HCT116 (cell line): ENCODE results near the gene TPO. TPM values are rescaled to one million over a fixed set of nuclear protein-coding genes. Genes with fewer than 3 reads are reported as not detected.

Source experiments
- ATAC-seq: fragments of 200-7000 bp; cut with Tn5 transposase; 2 replicates; pipeline ENCODE4 v1.9.1; 2020; ENCODE audit warnings: mild to moderate bottlenecking, moderate library complexity
- BruUV-seq: library from RNA; stranded (reverse); fragments of 400-500 nt; replicated peaks from 2 replicates; lab custom pipeline; 2021; lab: Mats Ljungman, UMichigan
- CTCF ChIA-PET: fragments of 300-600 bp; sonication (Branson Sonifier 250); formaldehyde crosslinking; loops from one replicate; lab custom pipeline; 2021; ENCODE audit warnings: antibody characterized with exemption; lab: Charles Lee
- POLR2A ChIA-PET: fragments of 300-600, 350-600 bp; sonication (Branson Sonifier 250); formaldehyde crosslinking; loops from one replicate; lab custom pipeline; 2021; ENCODE audit warnings: antibody characterized with exemption; lab: Charles Lee
- RAD21 ChIA-PET, 2 experiments: fragments of 300-600 bp; sonication (Branson Sonifier 250); formaldehyde crosslinking; loops; one replicate each; lab custom pipeline; 2023; ENCODE audit warnings: low total read pairs in 2 of 2; ENCODE audit not compliant: uncharacterized antibody in 2 of 2, unreplicated experiment in 2 of 2, low non-redundant PET in 1 of 2; lab: Charles Lee
- DNase-seq: peaks from one replicate; pipeline ENCODE4 v3.0.0-alpha.2; 2010; ENCODE audit warnings: low read depth, low spot score
- H2AFZ ChIP-seq: fragments of 200-600 bp; shearing (Covaris generic), sonication (generic); 2 replicates; pipeline ENCODE4 v1.6.1; 2017; ENCODE audit warnings: low read depth, mixed run types, mixed read lengths, antibody characterized with exemption, low read length; ENCODE audit not compliant: poor library complexity, severe bottlenecking
- H3K27ac ChIP-seq: 2 replicates; pipeline ENCODE4 v1.5.1; 2012; ENCODE audit warnings: low read depth, low read length
- H3K27me3 ChIP-seq: fragments of 200-600 bp; sonication (generic); 2 replicates; pipeline ENCODE4 v1.6.1; 2016; ENCODE audit warnings: mixed run types, low read length, mixed read lengths; ENCODE audit not compliant: insufficient read depth
- H3K36me3 ChIP-seq, 2 experiments: fragments of 200-500 bp in 1 of 2; fragments of 200-600 bp in 1 of 2; sonication (Bioruptor generic) in 1 of 2; sonication (generic) in 1 of 2; 2 replicates each; pipeline versions ENCODE4 v1.5.1 to v1.6.1; 2014 to 2016; ENCODE audit warnings: low read length in 2 of 2, inconsistent platforms in 1 of 2, mixed read lengths in 1 of 2, mixed run types in 1 of 2; ENCODE audit not compliant: insufficient read depth in 2 of 2, control insufficient read depth in 1 of 2
- H3K4me1 ChIP-seq, 2 experiments: fragments of 200-600 bp in 1 of 2; sonication (generic) in 1 of 2; 2 replicates each; pipeline versions ENCODE4 v1.5.1 to v1.6.1; 2012 to 2017; ENCODE audit warnings: low read length in 2 of 2, inconsistent platforms in 1 of 2, mild to moderate bottlenecking in 1 of 2, mixed read lengths in 1 of 2, mixed run types in 1 of 2, moderate library complexity in 1 of 2; ENCODE audit not compliant: insufficient read depth in 2 of 2, control insufficient read depth in 1 of 2
- H3K4me2 ChIP-seq: fragments of 200-600 bp; sonication (generic); 2 replicates; pipeline ENCODE4 v1.6.1; 2017; ENCODE audit warnings: mixed run types, low read length, mixed read lengths
- H3K4me3 ChIP-seq, 2 experiments: fragments of 200-600 bp in 1 of 2; sonication (generic) in 1 of 2; replicated peaks in 1 of 2; 2 replicates each; pipeline ENCODE4 v1.5.1; 2011 to 2016; ENCODE audit warnings: low read length in 2 of 2, control low read depth in 1 of 2, low read depth in 1 of 2, mild to moderate bottlenecking in 1 of 2, mixed read lengths in 1 of 2, mixed run types in 1 of 2
- H3K79me2 ChIP-seq: fragments of 200-600 bp; sonication (generic); 2 replicates; pipeline ENCODE4 v1.6.1; 2017; ENCODE audit warnings: mild to moderate bottlenecking, mixed run types, low read length, moderate library complexity, mixed read lengths; ENCODE audit not compliant: insufficient read depth
- H3K9ac ChIP-seq: fragments of 200-600 bp; sonication (generic); 2 replicates; pipeline ENCODE4 v1.6.1; 2016; ENCODE audit warnings: low read length, mixed read lengths
- H3K9me2 ChIP-seq: fragments of 200-600 bp; sonication (generic), shearing (Covaris generic); 2 replicates; pipeline ENCODE4 v1.6.1; 2017; ENCODE audit warnings: mixed run types, mild to moderate bottlenecking, moderate library complexity; ENCODE audit not compliant: insufficient read depth
- H3K9me3 ChIP-seq, 2 experiments: fragments of 200-500 bp in 1 of 2; fragments of 200-600 bp in 1 of 2; sonication (Bioruptor generic) in 1 of 2; sonication (generic) in 1 of 2; 2 replicates each; pipeline ENCODE4 v1.6.1; 2014 to 2017; ENCODE audit warnings: low read length in 2 of 2, mixed read lengths in 2 of 2, inconsistent platforms in 1 of 2, low read depth in 1 of 2, mild to moderate bottlenecking in 1 of 2, mixed run types in 1 of 2, moderate library complexity in 1 of 2; ENCODE audit not compliant: control insufficient read depth in 1 of 2, insufficient read depth in 1 of 2
- H4K20me1 ChIP-seq: fragments of 200-600 bp; sonication (generic), shearing (Covaris generic); 2 replicates; pipeline ENCODE4 v1.6.1; 2017; ENCODE audit warnings: mixed run types, mild to moderate bottlenecking, moderate library complexity; ENCODE audit not compliant: insufficient read depth
- EGR1 ChIP-seq: IDR thresholded peaks from 2 replicates; pipeline ENCODE4 v1.6.1; 2012; ENCODE audit warnings: low read depth
- EZH2phosphoT487 ChIP-seq: fragments of 200-600 bp; IDR thresholded peaks from 2 replicates; pipeline ENCODE4 v1.6.1; 2018; ENCODE audit warnings: antibody characterized with exemption, borderline replicate concordance
- POLR2AphosphoS5 ChIP-seq: IDR thresholded peaks from 2 replicates; pipeline ENCODE4 v1.6.1; 2011; ENCODE audit warnings: mild to moderate bottlenecking, low read depth, low read length, moderate library complexity
- RAD21 ChIP-seq: IDR thresholded peaks from 2 replicates; pipeline ENCODE4 v1.6.1; 2012; ENCODE audit warnings: low read depth, mild to moderate bottlenecking
- SIN3A ChIP-seq: IDR thresholded peaks from 2 replicates; pipeline ENCODE4 v1.6.1; 2012; ENCODE audit warnings: low read depth
- intact Hi-C: fragments of 100-400 bp; cut with micrococcal nuclease; formaldehyde crosslinking; loops from 2 replicates; pipeline ENCODE4 v1.10.0; 2022
- total RNA-seq: library from RNA; stranded (reverse); gene quantifications from one replicate; pipeline ENCODE4 v1.2.1, GENCODE V29; 2021; ENCODE audit not compliant: unreplicated experiment

The TPO gene
- total RNA-seq, 1 experiment from 2014 or later = not detected

DNA sequence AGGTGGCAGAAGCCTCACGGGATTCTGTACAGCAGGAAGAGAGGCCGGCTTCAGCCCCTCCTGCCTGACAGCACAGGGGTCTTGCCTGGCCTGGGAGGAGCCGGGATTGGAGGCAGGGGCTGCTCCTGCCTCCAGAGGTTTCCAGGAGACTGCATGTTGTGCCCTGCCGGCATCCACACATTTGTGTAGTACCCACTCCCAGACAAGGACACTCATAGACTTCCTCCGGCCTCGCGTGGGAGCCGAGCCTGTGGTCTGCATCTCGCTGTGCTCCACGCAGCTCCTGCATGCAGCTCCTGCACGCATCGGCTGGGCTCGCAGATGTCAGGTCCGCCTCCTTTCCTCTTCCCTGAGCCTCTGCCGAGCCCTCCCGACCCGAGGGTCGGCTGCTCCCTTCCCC is 34.7 kb downstream of the TPO start:
- no peak for ATAC-seq
- POLR2A ChIA-PET = no interaction called here
- intact Hi-C loops = no loop called here
- BruUV-seq = no TSS peak
- RAD21 ChIA-PET = no interaction called here
- no peak overlapping the region for H3K4me2 ChIP-seq
- H3K27me3 ChIP-seq = peaks cover 20% of the 10 kb centered on the region
- H3K9me2 ChIP-seq = no peaks in the 10 kb centered on the region
- H3K9me3 ChIP-seq = no peaks in the 10 kb centered on the region
- no peaks in the 10 kb centered on the region for H3K79me2 ChIP-seq
- no peaks in the 10 kb centered on the region for H3K36me3 ChIP-seq
- no peak overlapping the region for H3K27ac ChIP-seq
- no peak overlapping the region for H2AFZ ChIP-seq
- H4K20me1 ChIP-seq = no peaks in the 10 kb centered on the region
- H3K4me3 ChIP-seq = no peak overlapping the region
- no peaks in the 10 kb centered on the region for H3K4me1 ChIP-seq
- CTCF ChIA-PET = no interaction called here
- TF ChIP-seq EGR1 = no peak
- TF ChIP-seq, all 23 proteins: peak for 0
- H3K9ac ChIP-seq = no peak overlapping the region
- DNase-seq = no peak

DNA sequence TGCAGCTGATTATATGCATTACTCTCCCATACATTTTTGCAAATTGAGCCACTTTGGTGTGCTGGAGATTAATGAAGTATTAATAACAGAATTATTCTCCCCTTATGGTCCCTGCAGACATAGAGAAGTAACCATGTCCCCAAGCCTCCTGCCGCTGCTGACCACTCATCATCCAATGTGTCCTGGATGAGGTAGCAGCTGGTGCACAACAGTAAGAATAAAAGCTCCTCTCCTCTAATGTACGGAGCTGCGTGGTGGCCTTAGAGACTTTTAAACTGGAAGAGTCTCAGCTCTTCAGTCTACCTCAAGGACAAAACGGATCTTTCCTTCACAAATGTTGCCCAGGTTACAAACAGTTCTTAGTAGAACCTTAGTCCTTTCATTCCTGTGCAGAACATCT is 37.7 kb downstream of the TPO start:
- intact Hi-C loops = no loop called here
- no peaks in the 10 kb centered on the region for H3K9me3 ChIP-seq
- H3K4me3 ChIP-seq = no peak overlapping the region
- TF ChIP-seq POLR2AphosphoS5 (no peak), RAD21 (no peak), EZH2phosphoT487 (no peak), SIN3A (no peak)
- H3K9me2 ChIP-seq = no peaks in the 10 kb centered on the region
- no TSS peak for BruUV-seq
- H3K36me3 ChIP-seq = no peaks in the 10 kb centered on the region
- CTCF ChIA-PET = no interaction called here
- H3K9ac ChIP-seq = no peak overlapping the region
- H2AFZ ChIP-seq = no peak overlapping the region
- POLR2A ChIA-PET = no interaction called here
- DNase-seq = no peak
- H3K4me2 ChIP-seq = no peak overlapping the region
- no peak overlapping the region for H3K27ac ChIP-seq
- no peaks in the 10 kb centered on the region for H3K79me2 ChIP-seq
- H4K20me1 ChIP-seq = no peaks in the 10 kb centered on the region
- no peak for ATAC-seq
- H3K27me3 ChIP-seq = peaks cover 20% of the 10 kb centered on the region
- RAD21 ChIA-PET = no interaction called here
- H3K4me1 ChIP-seq = no peaks in the 10 kb centered on the region
